GM19193 (cell line): ENCODE data around the gene PKNOX2.

Experiments used
- POLR2A ChIP-seq: IDR thresholded peaks from 4 replicates; pipeline ENCODE4 v1.6.1; 2011; ENCODE audit not compliant: insufficient read depth, insufficient read length; ENCODE audit errors: extremely low read depth

The PKNOX2 gene

GRCh38 chr11:125460275-125460674 lies 295.7 kb downstream of the PKNOX2 start:
- no peak for TF ChIP-seq POLR2A

GRCh38 chr11:125463590-125464269 lies 299.2 kb downstream of the PKNOX2 start:
- no peak for TF ChIP-seq POLR2A

- TF ChIP-seq POLR2A = no peak
These were observed 299.7 kb downstream of the PKNOX2 start for GRCh38 chr11:125464270-125464662.

GRCh38 chr11:125464666-125465065 lies 300.1 kb downstream of the PKNOX2 start:
- no peak for TF ChIP-seq POLR2A

GRCh38 chr11:125465255-125465654 lies 300.7 kb downstream of the PKNOX2 start:
- TF ChIP-seq POLR2A = no peak

- TF ChIP-seq POLR2A = no peak
These were observed 301.1 kb downstream of the PKNOX2 start for GRCh38 chr11:125465701-125466100.

- TF ChIP-seq POLR2A = no peak
These were observed 303.5 kb downstream of the PKNOX2 start for GRCh38 chr11:125468025-125468424.

- TF ChIP-seq POLR2A = no peak
These were observed 304.3 kb downstream of the PKNOX2 start for GRCh38 chr11:125468852-125469251.

GRCh38 chr11:125470355-125470754 lies 305.8 kb downstream of the PKNOX2 start:
- no peak for TF ChIP-seq POLR2A

GRCh38 chr11:125476721-125477120 lies 312.2 kb downstream of the PKNOX2 start:
- no peak for TF ChIP-seq POLR2A

GRCh38 chr11:125479137-125479536 lies 314.6 kb downstream of the PKNOX2 start:
- no peak for TF ChIP-seq POLR2A

GRCh38 chr11:125481531-125481930 lies 317.0 kb downstream of the PKNOX2 start:
- TF ChIP-seq POLR2A = no peak
